BLaER1 treated with 17β-estradiol and CSF1 and Interleukin-3, amounts not matched to agents 10 nM and 100 nM (cell line): ENCODE data around the gene KCNH2.

Experiments
- H3K27ac ChIP-seq, 11 experiments: shearing (Covaris generic); formaldehyde crosslinking; 2 replicates each; pipeline ENCODE4 v1.8.1; 2022
- H3K27me3 ChIP-seq, 11 experiments: shearing (Covaris generic); formaldehyde crosslinking; 2 replicates each; pipeline ENCODE4 v1.8.1; 2022
- H3K36me3 ChIP-seq, 11 experiments: shearing (Covaris generic); formaldehyde crosslinking; 2 replicates each; pipeline ENCODE4 v1.8.1; 2022
- H3K4me1 ChIP-seq, 10 experiments: shearing (Covaris generic); formaldehyde crosslinking; 2 replicates each; pipeline ENCODE4 v1.8.1; 2022
- H3K4me2 ChIP-seq, 11 experiments: shearing (Covaris generic); formaldehyde crosslinking; 2 replicates each; pipeline ENCODE4 v1.8.1; 2022
- H3K4me3 ChIP-seq, 10 experiments: shearing (Covaris generic); formaldehyde crosslinking; 2 replicates each; pipeline ENCODE4 v1.8.1; 2022
- H3K9ac ChIP-seq, 11 experiments: shearing (Covaris generic); formaldehyde crosslinking; 2 replicates each; pipeline ENCODE4 v1.8.1; 2022
- H3K9me3 ChIP-seq, 11 experiments: shearing (Covaris generic); formaldehyde crosslinking; replicated peaks in 1 of 11; 2 replicates each; pipeline ENCODE4 v1.8.1; 2022
- H4K20me1 ChIP-seq, 11 experiments: shearing (Covaris generic); formaldehyde crosslinking; 2 replicates each; pipeline ENCODE4 v1.8.1; 2022
- Cebpa-rat ChIP-seq, 11 experiments: shearing (Covaris generic); IDR thresholded peaks; 2 replicates each; pipeline ENCODE4 v1.8.1; 2022

The KCNH2 gene

GRCh38 chr7:150988230-150989226 lies 10.4 kb upstream of the KCNH2 start:
- Histone ChIP-seq H3K9ac (peak overlapping the region in 10 of 11 experiments; percentile 16 to 80 (median 72); a peak in 19 of 22 replicates), H3K36me3 (peaks cover 0 to 11% (median 0%) of the 10 kb centered on the region in 11 experiments; a peak in 1 of 22 replicates), H3K4me3 (peak overlapping the region in 9 of 10 experiments; percentile 8 to 58 (median 46); a peak in 14 of 20 replicates), H4K20me1 (peaks cover 0 to 26% (median 0%) of the 10 kb centered on the region in 11 experiments; a peak in 4 of 22 replicates), H3K9me3 (peaks cover 17 to 23% (median 20%) of the 10 kb centered on the region in 11 experiments), H3K27me3 (no peaks in the 10 kb centered on the region; a peak in 1 of 22 replicates), H3K4me1 (peaks cover 47 to 59% (median 53%) of the 10 kb centered on the region in 10 experiments), H3K4me2 (peak overlapping the region; percentile 80 to 97 (median 93)), H3K27ac (peak overlapping the region; percentile 32 to 91 (median 79); a peak in 21 of 22 replicates)
- TF ChIP-seq Cebpa-rat (IDR thresholded peaks at IDR 0.05): no peak

- H3K4me2 ChIP-seq: peak overlapping the region; percentile 23 to 93 (median 57)
- H3K36me3 ChIP-seq: peaks cover 0 to 11% (median 0%) of the 10 kb centered on the region in 11 experiments; a peak in 1 of 22 replicates
- peaks cover 0 to 33% (median 5%) of the 10 kb centered on the region in 11 experiments; a peak in 6 of 22 replicates for H4K20me1 ChIP-seq
- H3K9ac ChIP-seq: 0 out of 22 replicates have a peak overlapping the region, but pooled peaks of 2 of the 11 experiments have one; percentile 5 to 16
- H3K27ac ChIP-seq: no peak overlapping the region
- peaks cover 40 to 49% (median 46%) of the 10 kb centered on the region in 10 experiments for H3K4me1 ChIP-seq
- H3K27me3 ChIP-seq: peaks cover 2 to 18% (median 6%) of the 10 kb centered on the region in 11 experiments; a peak in 17 of 22 replicates
- H3K4me3 ChIP-seq: no peak overlapping the region
- no peak for TF ChIP-seq Cebpa-rat (IDR thresholded peaks at IDR 0.05)
- H3K9me3 ChIP-seq: peaks cover 15 to 20% (median 17%) of the 10 kb centered on the region in 11 experiments
Measured at GRCh38 chr7:150986556-150986955, 8.4 kb upstream of the KCNH2 start.

- Histone ChIP-seq H3K9ac (0 out of 22 replicates have a peak overlapping the region, but pooled peaks of 1 of the 11 experiments have one; percentile 16), H3K4me2 (peak overlapping the region; percentile 23 to 93 (median 57); a peak in 21 of 22 replicates), H3K27me3 (peaks cover 6 to 23% (median 10%) of the 10 kb centered on the region in 11 experiments; a peak in 20 of 22 replicates), H3K36me3 (peaks cover 0 to 10% (median 0%) of the 10 kb centered on the region in 11 experiments; a peak in 1 of 22 replicates), H3K4me1 (peaks cover 40 to 49% (median 46%) of the 10 kb centered on the region in 10 experiments), H3K9me3 (peaks cover 11 to 16% (median 13%) of the 10 kb centered on the region in 11 experiments), H3K27ac (no peak overlapping the region), H4K20me1 (peaks cover 0 to 33% (median 7%) of the 10 kb centered on the region in 11 experiments; a peak in 8 of 22 replicates), H3K4me3 (no peak overlapping the region)
- no peak for TF ChIP-seq Cebpa-rat (IDR thresholded peaks at IDR 0.05)
Measured at GRCh38 chr7:150986099-150986512, 8.0 kb upstream of the KCNH2 start.

GRCh38 chr7:150983893-150984368 lies 5.8 kb upstream of the KCNH2 start:
- Histone ChIP-seq H3K9ac (no peak overlapping the region), H3K4me2 (no peak overlapping the region), H3K9me3 (no peaks in the 10 kb centered on the region), H3K27me3 (peaks cover 19 to 45% (median 29%) of the 10 kb centered on the region in 11 experiments; a peak in 21 of 22 replicates), H3K36me3 (no peaks in the 10 kb centered on the region), H3K4me3 (no peak overlapping the region), H3K27ac (no peak overlapping the region), H3K4me1 (peaks cover 29 to 54% (median 41%) of the 10 kb centered on the region in 10 experiments), H4K20me1 (peaks cover 0 to 48% (median 19%) of the 10 kb centered on the region in 11 experiments; a peak in 14 of 22 replicates)
- TF ChIP-seq Cebpa-rat (IDR thresholded peaks at IDR 0.05): no peak

- no peaks in the 10 kb centered on the region for H3K9me3 ChIP-seq
- H3K9ac ChIP-seq: no peak overlapping the region
- H3K4me2 ChIP-seq: no peak overlapping the region
- peaks cover 0 to 47% (median 23%) of the 10 kb centered on the region in 11 experiments; a peak in 14 of 22 replicates for H4K20me1 ChIP-seq
- no peak for TF ChIP-seq Cebpa-rat (IDR thresholded peaks at IDR 0.05)
- H3K4me3 ChIP-seq: no peak overlapping the region
- no peaks in the 10 kb centered on the region for H3K36me3 ChIP-seq
- no peak overlapping the region for H3K27ac ChIP-seq
- peaks cover 20 to 46% (median 34%) of the 10 kb centered on the region in 10 experiments for H3K4me1 ChIP-seq
- H3K27me3 ChIP-seq: peaks cover 21 to 57% (median 31%) of the 10 kb centered on the region in 11 experiments; a peak in 21 of 22 replicates
Measured at GRCh38 chr7:150982351-150982750, 4.2 kb upstream of the KCNH2 start.

- Histone ChIP-seq H3K4me3 (no peak overlapping the region), H3K36me3 (no peaks in the 10 kb centered on the region), H3K4me1 (peaks cover 15 to 46% (median 34%) of the 10 kb centered on the region in 10 experiments), H3K27me3 (peaks cover 28 to 64% (median 38%) of the 10 kb centered on the region in 11 experiments; a peak in 21 of 22 replicates), H3K9me3 (no peaks in the 10 kb centered on the region), H3K9ac (no peak overlapping the region), H3K27ac (no peak overlapping the region), H4K20me1 (peaks cover 0 to 50% (median 21%) of the 10 kb centered on the region in 11 experiments; a peak in 14 of 22 replicates), H3K4me2 (no peak overlapping the region)
- no peak for TF ChIP-seq Cebpa-rat (IDR thresholded peaks at IDR 0.05)
Measured at GRCh38 chr7:150981644-150982043, 3.5 kb upstream of the KCNH2 start.

GRCh38 chr7:150980663-150981062 lies 2.5 kb upstream of the KCNH2 start:
- no peak overlapping the region for H3K4me3 ChIP-seq

GRCh38 chr7:150979713-150980390 lies 1.7 kb upstream of the KCNH2 start:
- H3K27me3 ChIP-seq: peaks cover 28 to 82% (median 52%) of the 10 kb centered on the region in 11 experiments; a peak in 21 of 22 replicates
- H3K36me3 ChIP-seq: no peaks in the 10 kb centered on the region
- H4K20me1 ChIP-seq: peaks cover 0 to 48% (median 16%) of the 10 kb centered on the region in 11 experiments; a peak in 15 of 22 replicates
- H3K9ac ChIP-seq: no peak overlapping the region
- peak overlapping the region in 10 of 11 experiments; percentile 91 to 99 (median 98); a peak in 18 of 22 replicates for H3K4me2 ChIP-seq
- H3K4me3 ChIP-seq: no peak overlapping the region; a peak in 1 of 20 replicates
- H3K4me1 ChIP-seq: peaks cover 17 to 53% (median 41%) of the 10 kb centered on the region in 10 experiments
- no peaks in the 10 kb centered on the region for H3K9me3 ChIP-seq
- TF ChIP-seq Cebpa-rat (IDR thresholded peaks at IDR 0.05): no peak
- H3K27ac ChIP-seq: no peak overlapping the region

More at GRCh38 chr7:150980663-150981062, 2.5 kb upstream of the KCNH2 start:
- H3K27me3 ChIP-seq: peaks cover 28 to 73% (median 46%) of the 10 kb centered on the region in 11 experiments; a peak in 21 of 22 replicates
- peaks cover 9 to 45% (median 33%) of the 10 kb centered on the region in 10 experiments for H3K4me1 ChIP-seq
- H3K36me3 ChIP-seq: no peaks in the 10 kb centered on the region
- H3K9me3 ChIP-seq: no peaks in the 10 kb centered on the region
- no peak overlapping the region for H3K9ac ChIP-seq
- no peak for TF ChIP-seq Cebpa-rat (IDR thresholded peaks at IDR 0.05)
- no peak overlapping the region for H3K27ac ChIP-seq
- peaks cover 0 to 49% (median 16%) of the 10 kb centered on the region in 11 experiments; a peak in 15 of 22 replicates for H4K20me1 ChIP-seq
- peak overlapping the region in 3 of 11 experiments; percentile 7 to 99 (median 97); a peak in 1 of 22 replicates for H3K4me2 ChIP-seq
